ENCODE measurements around the gene SPTB.

Gene SPTB

DNA sequence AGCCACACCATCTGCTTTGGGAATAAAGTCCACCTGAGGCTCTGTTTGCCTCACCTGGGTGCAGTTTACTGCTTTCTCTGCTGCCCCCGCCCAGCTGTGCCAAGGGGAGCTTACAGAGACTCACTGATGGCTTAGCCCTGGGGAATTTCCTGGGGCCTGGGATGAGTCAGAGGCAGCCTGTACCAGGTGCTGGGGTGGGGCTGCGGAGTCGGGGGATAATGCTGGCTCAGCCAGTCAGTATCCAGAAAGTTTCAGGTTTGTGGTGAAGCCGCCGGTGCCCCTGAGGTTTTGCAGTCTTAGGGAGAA is 153.2 kb downstream of the SPTB start:
- DNase-seq, result peak; percentile 18

GRCh38 chr14:64725879-64726584 is 153.7 kb downstream of the SPTB start:
- DNase-seq, result no peak

GRCh38 chr14:64725261-64725815 is 154.4 kb downstream of the SPTB start:
- no peak for DNase-seq

DNA sequence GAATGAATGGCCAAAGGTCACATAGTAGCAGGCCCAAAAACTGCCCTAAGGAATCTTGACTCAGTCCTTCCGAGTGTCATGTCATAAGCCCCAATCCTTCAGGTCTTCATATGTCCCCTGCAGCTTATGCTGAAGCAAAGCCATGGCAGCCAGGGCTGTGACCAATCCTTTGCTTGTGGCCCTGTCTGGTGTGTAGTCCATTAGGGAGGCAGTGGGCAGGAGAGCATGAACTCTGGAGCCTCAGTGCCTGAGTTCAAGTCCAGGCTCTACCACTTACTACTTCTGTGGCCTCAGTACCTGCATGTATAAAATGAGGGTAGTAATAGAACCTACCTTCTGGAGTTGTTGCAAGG is 155.2 kb downstream of the SPTB start:
- DNase-seq, result no peak

- DNase-seq, result peak; percentile 39
These were observed 155.8 kb downstream of the SPTB start for GRCh38 chr14:64723691-64724577.

- DNase-seq, result no peak
These were observed 156.8 kb downstream of the SPTB start for GRCh38 chr14:64722842-64723447.

- DNase-seq, result peak; percentile 31
These were observed 157.8 kb downstream of the SPTB start for GRCh38 chr14:64721899-64722298.

GRCh38 chr14:64721391-64721791 is 158.3 kb downstream of the SPTB start:
- peak; percentile 89 for DNase-seq

- peak; percentile 62 for DNase-seq
These were observed 159.6 kb downstream of the SPTB start for GRCh38 chr14:64720131-64720576.

DNA sequence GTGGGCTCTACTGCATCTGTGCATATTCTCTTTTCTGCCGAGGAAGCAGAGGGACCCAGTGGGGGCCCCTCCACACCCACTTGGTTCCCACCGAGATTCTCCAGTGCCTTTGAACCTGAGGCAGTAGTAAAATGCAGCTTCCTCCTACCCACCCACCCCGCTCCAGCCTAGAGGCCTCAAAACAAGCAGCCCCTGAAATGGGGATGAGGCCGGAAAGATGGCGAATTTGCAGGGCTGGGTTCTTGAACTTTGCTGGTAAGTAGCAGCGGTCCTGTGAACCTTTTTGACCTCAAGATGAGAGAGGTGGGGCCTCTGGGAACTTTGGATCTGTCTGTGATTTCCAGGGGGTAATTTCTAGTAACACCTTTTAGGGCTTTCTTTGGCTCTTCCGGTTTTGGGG is 160.1 kb downstream of the SPTB start:
- DNase-seq, result no peak

DNA sequence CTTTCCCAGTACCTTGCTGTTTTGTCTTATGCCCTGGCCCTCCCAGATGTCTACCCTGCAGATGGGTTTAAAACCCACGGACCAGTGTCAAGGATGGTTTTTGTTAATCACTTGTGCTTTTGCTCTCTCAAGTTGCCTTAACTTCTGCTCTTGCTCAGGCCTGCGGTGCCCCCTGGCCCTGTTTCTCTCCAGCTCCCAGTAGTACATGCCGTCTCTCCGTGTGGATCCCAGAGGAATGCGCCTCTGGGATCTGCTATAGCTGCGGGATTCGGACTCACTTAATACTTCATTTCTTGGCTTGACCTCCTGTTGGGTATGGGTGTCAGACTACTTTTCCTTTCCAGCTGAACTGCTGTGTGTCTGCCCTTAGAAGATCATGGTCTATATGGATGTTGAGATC is 160.9 kb downstream of the SPTB start:
- no peak for DNase-seq

- DNase-seq, result no peak
These were observed 161.8 kb downstream of the SPTB start for GRCh38 chr14:64717870-64718269.

- peak; percentile 22 for DNase-seq
These were observed 163.9 kb downstream of the SPTB start for GRCh38 chr14:64715628-64716412.

- no peak for DNase-seq
These were observed 164.5 kb downstream of the SPTB start for GRCh38 chr14:64715146-64715627.

- no peak for DNase-seq
These were observed 165.2 kb downstream of the SPTB start for GRCh38 chr14:64714432-64715025.

DNA sequence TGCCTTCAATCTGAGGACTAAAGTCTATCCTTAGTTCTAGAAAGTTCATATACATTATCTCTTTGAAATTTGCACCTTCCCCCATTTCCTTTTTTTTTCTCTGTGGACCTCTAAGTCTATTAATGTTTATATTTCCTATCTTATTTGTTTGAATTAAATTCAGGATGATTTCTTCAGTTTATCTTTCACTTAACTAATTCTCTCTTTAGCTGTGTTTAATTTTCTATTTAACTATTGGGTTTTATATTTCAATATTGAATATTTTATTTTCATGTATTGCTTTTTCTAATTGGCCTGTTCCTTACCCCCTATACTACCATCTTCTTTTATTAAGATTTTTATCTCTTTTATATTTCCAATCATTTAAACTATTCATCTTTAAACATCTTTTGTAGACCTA is 166.0 kb downstream of the SPTB start:
- no peak for DNase-seq

DNA sequence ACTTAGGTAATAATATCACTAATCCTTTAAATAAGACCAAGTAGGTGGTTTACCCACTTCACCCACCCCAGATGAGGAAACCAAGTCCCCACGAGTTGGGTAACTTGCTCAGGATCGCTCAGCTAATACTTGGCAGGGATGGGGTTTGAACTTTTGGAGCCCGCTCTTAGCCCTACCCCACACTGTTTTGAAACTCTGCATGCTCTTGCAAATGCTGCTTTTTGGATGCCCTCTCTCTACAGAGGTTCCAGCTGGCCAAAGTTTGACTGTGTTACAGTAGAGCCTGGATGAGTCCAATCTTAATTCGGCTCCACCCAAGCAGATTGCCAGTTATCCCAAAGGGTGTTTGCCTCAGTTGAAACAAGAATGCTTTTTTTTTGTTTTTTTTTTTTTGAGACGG is 168.7 kb downstream of the SPTB start:
- no peak for DNase-seq

- DNase-seq, result no peak
These were observed 170.6 kb downstream of the SPTB start for GRCh38 chr14:64709126-64709525.

DNA sequence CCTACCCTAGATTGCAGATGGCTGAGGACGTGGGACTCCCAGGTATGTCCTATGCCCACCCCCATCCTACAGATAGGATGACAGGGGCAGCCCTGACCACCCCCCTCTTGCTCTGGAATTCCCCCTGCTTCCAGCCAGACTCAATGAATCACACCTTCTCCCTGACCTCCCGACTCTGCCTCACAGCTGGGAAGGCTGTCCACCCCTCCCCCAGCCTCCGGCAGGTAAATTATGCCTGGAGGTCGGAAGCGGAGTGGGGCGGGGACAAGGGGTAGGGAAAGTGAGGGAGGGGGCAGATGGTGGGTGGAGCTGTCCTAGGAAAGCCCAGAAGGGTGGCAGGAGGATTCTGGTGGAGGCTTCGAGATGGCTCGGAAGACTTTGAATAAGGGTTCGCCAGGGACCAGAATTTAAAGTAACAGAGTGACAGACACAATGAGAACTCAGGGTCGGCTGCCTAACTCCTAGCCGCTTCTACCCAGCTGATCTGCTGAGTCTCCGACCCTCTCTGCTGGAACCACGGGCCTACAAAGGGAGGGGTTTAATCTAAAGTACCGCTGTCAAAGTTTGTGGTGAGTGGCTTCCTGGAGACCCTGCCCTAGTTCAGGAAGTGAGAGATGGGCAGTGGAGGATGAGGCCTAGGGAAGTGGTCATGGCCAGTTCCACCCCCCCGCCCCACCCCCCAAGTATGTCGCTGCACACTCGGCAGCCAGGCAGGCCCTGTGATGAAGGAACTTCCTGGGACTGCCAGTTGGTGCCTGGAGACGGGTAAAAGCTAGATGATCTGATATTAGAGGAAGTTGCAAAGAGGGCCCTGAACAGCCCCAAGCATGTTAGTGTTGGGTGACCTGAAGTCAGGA is 171.3 kb downstream of the SPTB start:
- DNase-seq, result peak; percentile 37

DNA sequence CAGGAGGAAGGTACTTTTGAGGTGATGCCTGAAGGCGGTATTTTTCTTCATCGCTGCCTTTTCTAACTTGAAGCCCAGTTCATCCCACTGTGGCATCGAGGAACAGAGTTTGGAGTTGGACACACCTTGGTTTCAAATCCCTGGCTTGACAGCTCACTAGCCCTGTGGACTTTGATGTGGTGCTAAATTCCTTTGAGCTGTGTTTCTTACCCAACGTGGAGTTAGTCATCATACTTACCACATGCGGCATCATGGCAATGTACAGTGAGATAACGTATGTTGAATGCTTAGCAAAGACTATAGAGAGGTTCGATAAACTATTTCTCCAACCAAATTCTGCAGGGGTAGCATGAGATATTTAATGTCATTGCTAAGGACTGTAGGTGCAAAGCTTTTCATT is 172.0 kb downstream of the SPTB start:
- DNase-seq, result peak; percentile 88

DNA sequence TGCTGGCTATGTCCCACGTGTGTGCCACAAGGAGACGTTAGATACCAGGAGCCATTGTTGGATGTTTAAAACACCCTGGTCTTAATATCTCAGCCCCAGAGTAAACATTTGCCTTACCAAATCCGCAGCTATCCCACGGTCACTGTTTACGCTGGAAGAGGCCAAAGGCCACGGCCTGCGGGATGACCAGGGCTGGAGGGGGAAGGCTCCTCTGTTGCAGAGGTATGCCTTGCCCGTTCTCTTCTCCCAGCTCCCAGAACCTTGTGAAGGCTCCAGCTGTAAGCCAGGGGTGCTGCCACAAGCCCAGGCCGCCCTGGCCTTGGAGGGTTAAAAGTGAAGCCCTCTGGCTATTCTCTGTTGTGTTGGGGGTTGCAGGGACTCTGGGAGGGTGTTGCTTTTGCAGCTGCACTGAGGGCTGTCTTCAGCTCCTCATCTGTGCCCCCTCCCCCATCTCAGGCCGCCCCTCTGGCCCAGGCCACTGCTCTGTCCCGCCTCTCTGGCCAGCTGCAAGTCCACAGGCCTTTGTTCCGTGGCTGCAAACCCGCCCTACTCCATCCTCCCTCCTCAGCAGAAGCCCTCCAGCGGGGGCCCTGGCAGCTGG is 173.0 kb downstream of the SPTB start:
- DNase-seq, result no peak

Data from fibroblast of skin of abdomen (primary cell).